ENCODE results near the gene VPS11.
"Not testable (repeated sequence)": the region's sequence is repeated elsewhere in the genome, so short reads cannot be mapped to it uniquely, and the experiment has no call there.

VPS11 gene

GRCh38 chr11:119029340-119030028 is 38.1 kb upstream of the VPS11 start:
- TF ChIP-seq ZFX (IDR thresholded peaks at IDR 0.05): no peak
- no peak for TF ChIP-seq CTCF (conservative IDR thresholded peaks at IDR 0.05)
- peak overlapping the region; percentile 93 for H3K27ac ChIP-seq

- TF ChIP-seq CTCF (conservative IDR thresholded peaks at IDR 0.05): no peak
- 0 out of 2 replicates have a peak, but pooled peaks have one; percentile 42 for TF ChIP-seq ZFX (IDR thresholded peaks at IDR 0.05)
- peak overlapping the region; percentile 93 for H3K27ac ChIP-seq
Observed at GRCh38 chr11:119030029-119030328, 37.6 kb upstream of the VPS11 start.

- TF ChIP-seq ZFX (IDR thresholded peaks at IDR 0.05): no peak; the same call in 1 of the 2 replicates
- no peak; the same call in 1 of the 2 replicates for TF ChIP-seq CTCF (conservative IDR thresholded peaks at IDR 0.05)
- peak within 1 kb of the TSS; percentile 93 for H3K27ac ChIP-seq
Observed at GRCh38 chr11:119030329-119031047, 37.1 kb upstream of the VPS11 start, which contains the start of gene SLC37A4. Gene SLC37A4, minus strand, starts transcription at chr11:119030877.

GRCh38 chr11:119031912-119032280 is 35.7 kb upstream of the VPS11 start:
- no peak overlapping the region for H3K27ac ChIP-seq
- no peak for TF ChIP-seq ZFX (IDR thresholded peaks at IDR 0.05)
- TF ChIP-seq CTCF (conservative IDR thresholded peaks at IDR 0.05): no peak

- H3K27ac ChIP-seq: not testable (repeated sequence)
Observed at GRCh38 chr11:119033421-119033820, 34.2 kb upstream of the VPS11 start.

- TF ChIP-seq ZFX (IDR thresholded peaks at IDR 0.05) (no peak), CTCF (conservative IDR thresholded peaks at IDR 0.05) (no peak)
- no peak overlapping the region for H3K27ac ChIP-seq
Observed at GRCh38 chr11:119034813-119035212, 32.8 kb upstream of the VPS11 start.

GRCh38 chr11:119038884-119039283 is 28.7 kb upstream of the VPS11 start:
- no peak overlapping the region for H3K27ac ChIP-seq
- TF ChIP-seq ZFX (IDR thresholded peaks at IDR 0.05) (no peak), CTCF (conservative IDR thresholded peaks at IDR 0.05) (no peak)

- not testable (repeated sequence) for H3K27ac ChIP-seq
Observed at GRCh38 chr11:119039471-119039870, 28.1 kb upstream of the VPS11 start.
